HepG2 (cell line): ENCODE measurements around the gene PHKG2. TPM values are rescaled to one million over a fixed set of nuclear protein-coding genes. Genes with fewer than 3 reads are reported as not detected.

Source experiments
- ARHGAP35 ChIP-seq: sonication (generic); formaldehyde crosslinking; IDR thresholded peaks from 2 replicates; pipeline ENCODE4 v1.9.0; 2022; ENCODE audit warnings: mild to moderate bottlenecking, inconsistent platforms, moderate library complexity, missing genetic modification reagents, borderline replicate concordance
- KLF11 ChIP-seq: IDR thresholded peaks from 2 replicates; pipeline ENCODE4 v1.6.1; 2016; ENCODE audit warnings: missing compliant biosample characterization
- NFKB2 ChIP-seq: sonication (generic); formaldehyde crosslinking; IDR thresholded peaks from 2 replicates; pipeline ENCODE4 v1.4.0; 2020; ENCODE audit warnings: missing genetic modification reagents, borderline replicate concordance
- ZNF335 ChIP-seq: sonication (generic); formaldehyde crosslinking; IDR thresholded peaks from 2 replicates; pipeline ENCODE4 v1.4.0; 2020; ENCODE audit warnings: missing genetic modification reagents
- polyA plus RNA-seq, 8 experiments: library from polyadenylated mRNA; depleted of rRNA in 3 of 8; stranded (reverse) in 7 of 8; unstranded in 1 of 8; fragments of >200 nt; fragmentation: Illumina TruSeq in 4 of 8; extraction: Trizol in 4 of 8; gene quantifications; 2 replicates each; pipeline versions ENCODE4 v1.2.1 to v1.2.3, GENCODE V29; 2011 to 2016; ENCODE audit warnings: low read depth in 4 of 8, missing spikeins in 1 of 8, mixed read lengths in 1 of 8; ENCODE audit not compliant: insufficient read depth in 1 of 8
- total RNA-seq, 5 experiments: library from RNA; depleted of rRNA; stranded (reverse); fragments of >200 nt; fragmentation: Illumina TruSeq; extraction: Trizol; gene quantifications; 2 replicates each; pipeline ENCODE4 v1.2.3, GENCODE V29; 2016; ENCODE audit warnings: low read depth in 1 of 5
- TF ChIP-seq, protein P1 (sequence below): sonication (generic); formaldehyde crosslinking; IDR thresholded peaks from 2 replicates; pipeline ENCODE4 v1.5.0; 2020; ENCODE audit warnings: missing genetic modification reagents
- TF ChIP-seq, protein P2 (sequence below): sonication (generic); formaldehyde crosslinking; IDR thresholded peaks from 2 replicates; pipeline ENCODE4 v1.4.0; 2020; ENCODE audit warnings: mild to moderate bottlenecking, missing genetic modification reagents
- TF ChIP-seq, protein P3 (sequence below): sonication (generic); formaldehyde crosslinking; conservative IDR thresholded peaks from 2 replicates; pipeline ENCODE4 v1.8.1; 2023; ENCODE audit warnings: missing genetic modification reagents
- TF ChIP-seq, protein P4 (sequence below): sonication (generic); formaldehyde crosslinking; conservative IDR thresholded peaks from 2 replicates; pipeline ENCODE4 v1.5.0; 2020; ENCODE audit warnings: missing genetic modification reagents
- TF ChIP-seq, protein P5 (sequence below): sonication (generic); formaldehyde crosslinking; IDR thresholded peaks from 2 replicates; pipeline ENCODE4 v1.4.0; 2020; ENCODE audit warnings: missing genetic modification reagents, borderline replicate concordance
- TF ChIP-seq, protein P6 (sequence below), 2 experiments: sonication (generic) in 1 of 2; formaldehyde crosslinking in 1 of 2; IDR thresholded peaks; 2 replicates each; pipeline versions ENCODE4 v1.6.1 to v1.9.0; 2014 to 2022; ENCODE audit warnings: antibody characterized with exemption in 1 of 2, borderline replicate concordance in 1 of 2, inconsistent platforms in 1 of 2, low read depth in 1 of 2, missing genetic modification reagents in 1 of 2

PHKG2 gene
- total and polyA plus RNA-seq, 2 of the 13 experiments (the other 11 are each of a cell fraction or from before 2014, with no cell fraction given), result 37.4 to 42.1 TPM

DNA sequence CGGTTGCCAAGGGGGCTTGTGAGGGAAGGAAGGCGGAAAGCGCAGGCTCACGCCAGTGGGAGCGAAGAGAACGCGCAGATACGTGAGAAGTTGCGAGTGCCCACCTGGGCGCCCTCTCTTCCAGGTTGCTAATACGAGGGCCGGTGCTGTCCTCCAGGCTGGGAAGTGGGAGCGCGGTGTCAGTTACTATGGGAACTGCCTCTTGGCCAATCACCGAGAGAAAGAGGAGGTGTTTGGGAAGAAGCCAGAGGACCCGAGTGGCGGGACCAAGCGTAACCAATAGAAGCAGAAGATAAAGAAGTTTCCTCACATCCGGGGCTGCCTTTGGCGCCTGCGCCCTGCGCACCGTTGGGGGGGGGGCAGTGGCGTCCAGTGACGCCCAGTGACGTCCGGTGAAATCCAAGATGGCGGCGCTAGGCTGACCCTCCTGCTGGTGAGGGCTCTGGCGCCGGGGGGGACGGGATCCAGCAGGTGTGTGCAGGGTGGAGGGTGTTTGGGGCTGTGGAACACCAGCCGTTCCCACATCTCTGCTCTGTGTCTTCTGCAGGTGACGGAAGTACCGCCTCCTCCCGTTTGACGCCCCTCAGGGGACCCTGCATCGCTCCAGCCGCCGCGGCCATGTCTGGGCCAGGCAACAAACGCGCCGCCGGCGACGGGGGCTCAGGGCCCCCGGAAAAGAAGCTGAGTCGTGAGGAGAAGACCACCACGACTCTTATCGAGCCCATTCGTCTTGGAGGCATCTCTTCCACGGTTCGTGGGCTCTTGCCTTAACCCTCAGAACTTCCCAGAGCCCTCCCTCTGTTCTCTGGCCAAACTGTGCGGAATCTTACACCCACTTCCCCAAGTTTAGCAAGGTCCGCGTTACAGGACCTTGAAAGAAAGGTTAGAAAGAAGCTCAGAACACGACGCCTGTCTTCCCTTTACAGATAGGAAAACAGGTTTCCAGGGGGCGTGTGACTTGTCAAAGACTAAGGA lies 14.0 kb downstream of the PHKG2 start, which contains the start of the genes CFAP119 and RNF40 (continued):
- TF ChIP-seq, protein P1, sequence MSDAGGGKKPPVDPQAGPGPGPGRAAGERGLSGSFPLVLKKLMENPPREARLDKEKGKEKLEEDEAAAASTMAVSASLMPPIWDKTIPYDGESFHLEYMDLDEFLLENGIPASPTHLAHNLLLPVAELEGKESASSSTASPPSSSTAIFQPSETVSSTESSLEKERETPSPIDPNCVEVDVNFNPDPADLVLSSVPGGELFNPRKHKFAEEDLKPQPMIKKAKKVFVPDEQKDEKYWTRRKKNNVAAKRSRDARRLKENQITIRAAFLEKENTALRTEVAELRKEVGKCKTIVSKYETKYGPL (CRISPR knock-in tag), result 0 out of 2 replicates have a peak, but pooled peaks have one; percentile 55
- no peak for TF ChIP-seq KLF11 (CRISPR knock-in tag)
- TF ChIP-seq, protein P2, sequence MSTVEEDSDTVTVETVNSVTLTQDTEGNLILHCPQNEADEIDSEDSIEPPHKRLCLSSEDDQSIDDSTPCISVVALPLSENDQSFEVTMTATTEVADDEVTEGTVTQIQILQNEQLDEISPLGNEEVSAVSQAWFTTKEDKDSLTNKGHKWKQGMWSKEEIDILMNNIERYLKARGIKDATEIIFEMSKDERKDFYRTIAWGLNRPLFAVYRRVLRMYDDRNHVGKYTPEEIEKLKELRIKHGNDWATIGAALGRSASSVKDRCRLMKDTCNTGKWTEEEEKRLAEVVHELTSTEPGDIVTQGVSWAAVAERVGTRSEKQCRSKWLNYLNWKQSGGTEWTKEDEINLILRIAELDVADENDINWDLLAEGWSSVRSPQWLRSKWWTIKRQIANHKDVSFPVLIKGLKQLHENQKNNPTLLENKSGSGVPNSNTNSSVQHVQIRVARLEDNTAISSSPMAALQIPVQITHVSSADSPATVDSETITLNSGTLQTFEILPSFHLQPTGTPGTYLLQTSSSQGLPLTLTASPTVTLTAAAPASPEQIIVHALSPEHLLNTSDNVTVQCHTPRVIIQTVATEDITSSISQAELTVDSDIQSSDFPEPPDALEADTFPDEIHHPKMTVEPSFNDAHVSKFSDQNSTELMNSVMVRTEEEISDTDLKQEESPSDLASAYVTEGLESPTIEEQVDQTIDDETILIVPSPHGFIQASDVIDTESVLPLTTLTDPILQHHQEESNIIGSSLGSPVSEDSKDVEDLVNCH (CRISPR knock-in tag), result peak; percentile 95
- TF ChIP-seq NFKB2 (CRISPR knock-in tag), result peak; percentile 85; the same call in 1 of the 2 replicates
- TF ChIP-seq, protein P3, sequence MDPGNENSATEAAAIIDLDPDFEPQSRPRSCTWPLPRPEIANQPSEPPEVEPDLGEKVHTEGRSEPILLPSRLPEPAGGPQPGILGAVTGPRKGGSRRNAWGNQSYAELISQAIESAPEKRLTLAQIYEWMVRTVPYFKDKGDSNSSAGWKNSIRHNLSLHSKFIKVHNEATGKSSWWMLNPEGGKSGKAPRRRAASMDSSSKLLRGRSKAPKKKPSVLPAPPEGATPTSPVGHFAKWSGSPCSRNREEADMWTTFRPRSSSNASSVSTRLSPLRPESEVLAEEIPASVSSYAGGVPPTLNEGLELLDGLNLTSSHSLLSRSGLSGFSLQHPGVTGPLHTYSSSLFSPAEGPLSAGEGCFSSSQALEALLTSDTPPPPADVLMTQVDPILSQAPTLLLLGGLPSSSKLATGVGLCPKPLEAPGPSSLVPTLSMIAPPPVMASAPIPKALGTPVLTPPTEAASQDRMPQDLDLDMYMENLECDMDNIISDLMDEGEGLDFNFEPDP (CRISPR knock-in tag), result no peak
- 0 out of 2 replicates have a peak, but pooled peaks have one; percentile 12 for TF ChIP-seq ARHGAP35
- TF ChIP-seq, protein P4, sequence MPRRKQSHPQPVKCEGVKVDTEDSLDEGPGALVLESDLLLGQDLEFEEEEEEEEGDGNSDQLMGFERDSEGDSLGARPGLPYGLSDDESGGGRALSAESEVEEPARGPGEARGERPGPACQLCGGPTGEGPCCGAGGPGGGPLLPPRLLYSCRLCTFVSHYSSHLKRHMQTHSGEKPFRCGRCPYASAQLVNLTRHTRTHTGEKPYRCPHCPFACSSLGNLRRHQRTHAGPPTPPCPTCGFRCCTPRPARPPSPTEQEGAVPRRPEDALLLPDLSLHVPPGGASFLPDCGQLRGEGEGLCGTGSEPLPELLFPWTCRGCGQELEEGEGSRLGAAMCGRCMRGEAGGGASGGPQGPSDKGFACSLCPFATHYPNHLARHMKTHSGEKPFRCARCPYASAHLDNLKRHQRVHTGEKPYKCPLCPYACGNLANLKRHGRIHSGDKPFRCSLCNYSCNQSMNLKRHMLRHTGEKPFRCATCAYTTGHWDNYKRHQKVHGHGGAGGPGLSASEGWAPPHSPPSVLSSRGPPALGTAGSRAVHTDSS (CRISPR knock-in tag), result no peak
- TF ChIP-seq ZNF335 (CRISPR knock-in tag), result peak; percentile 95
- TF ChIP-seq, protein P5, sequence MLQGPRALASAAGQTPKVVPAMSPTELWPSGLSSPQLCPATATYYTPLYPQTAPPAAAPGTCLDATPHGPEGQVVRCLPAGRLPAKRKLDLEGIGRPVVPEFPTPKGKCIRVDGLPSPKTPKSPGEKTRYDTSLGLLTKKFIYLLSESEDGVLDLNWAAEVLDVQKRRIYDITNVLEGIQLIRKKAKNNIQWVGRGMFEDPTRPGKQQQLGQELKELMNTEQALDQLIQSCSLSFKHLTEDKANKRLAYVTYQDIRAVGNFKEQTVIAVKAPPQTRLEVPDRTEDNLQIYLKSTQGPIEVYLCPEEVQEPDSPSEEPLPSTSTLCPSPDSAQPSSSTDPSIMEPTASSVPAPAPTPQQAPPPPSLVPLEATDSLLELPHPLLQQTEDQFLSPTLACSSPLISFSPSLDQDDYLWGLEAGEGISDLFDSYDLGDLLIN (CRISPR knock-in tag), result no peak
- TF ChIP-seq, protein P6, sequence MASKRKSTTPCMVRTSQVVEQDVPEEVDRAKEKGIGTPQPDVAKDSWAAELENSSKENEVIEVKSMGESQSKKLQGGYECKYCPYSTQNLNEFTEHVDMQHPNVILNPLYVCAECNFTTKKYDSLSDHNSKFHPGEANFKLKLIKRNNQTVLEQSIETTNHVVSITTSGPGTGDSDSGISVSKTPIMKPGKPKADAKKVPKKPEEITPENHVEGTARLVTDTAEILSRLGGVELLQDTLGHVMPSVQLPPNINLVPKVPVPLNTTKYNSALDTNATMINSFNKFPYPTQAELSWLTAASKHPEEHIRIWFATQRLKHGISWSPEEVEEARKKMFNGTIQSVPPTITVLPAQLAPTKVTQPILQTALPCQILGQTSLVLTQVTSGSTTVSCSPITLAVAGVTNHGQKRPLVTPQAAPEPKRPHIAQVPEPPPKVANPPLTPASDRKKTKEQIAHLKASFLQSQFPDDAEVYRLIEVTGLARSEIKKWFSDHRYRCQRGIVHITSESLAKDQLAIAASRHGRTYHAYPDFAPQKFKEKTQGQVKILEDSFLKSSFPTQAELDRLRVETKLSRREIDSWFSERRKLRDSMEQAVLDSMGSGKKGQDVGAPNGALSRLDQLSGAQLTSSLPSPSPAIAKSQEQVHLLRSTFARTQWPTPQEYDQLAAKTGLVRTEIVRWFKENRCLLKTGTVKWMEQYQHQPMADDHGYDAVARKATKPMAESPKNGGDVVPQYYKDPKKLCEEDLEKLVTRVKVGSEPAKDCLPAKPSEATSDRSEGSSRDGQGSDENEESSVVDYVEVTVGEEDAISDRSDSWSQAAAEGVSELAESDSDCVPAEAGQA (IDR thresholded peaks at IDR 0.05; ENCODE audit: low read depth), result peak; percentile 98
- TF ChIP-seq, protein P6 (CRISPR knock-in tag; IDR thresholded peaks at IDR 0.05; ENCODE audit: borderline replicate concordance), result 0 out of 2 replicates have a peak, but pooled peaks have one; percentile 71
